NCI-H2227 treated with DMSO at 0.1 percent for 48 hours (cell line): ENCODE results near the gene PCED1A.
"Not testable (repeated sequence)": the region's sequence is repeated elsewhere in the genome, so short reads cannot be mapped to it uniquely, and the experiment has no call there.

Source experiments
- DNase-seq: peaks from one replicate; lab custom pipeline; 2025; lab: John Stamatoyannopoulos, UW

PCED1A gene

DNA sequence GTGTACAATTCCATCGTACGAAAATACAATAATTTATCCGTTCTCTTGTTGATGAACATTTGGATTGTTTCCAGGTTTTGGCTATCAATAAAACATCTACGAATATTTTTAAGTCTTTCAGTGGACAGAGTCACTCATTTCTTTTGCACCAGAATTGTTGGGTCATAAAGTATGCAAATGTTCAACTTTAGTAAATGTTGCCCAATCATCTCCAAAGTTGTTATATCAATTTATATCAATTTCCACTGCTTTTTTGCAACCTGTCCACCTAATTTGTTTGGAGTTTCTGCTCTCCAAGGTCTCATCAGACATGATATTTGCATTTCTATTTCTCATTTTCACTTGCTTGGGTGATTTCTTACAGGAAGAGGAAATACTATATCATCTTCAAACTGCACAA, 13.8 kb downstream of the PCED1A start:
- DNase-seq = no peak

GRCh38 chr20:2825761-2826160, 14.7 kb downstream of the PCED1A start:
- no peak for DNase-seq

DNA sequence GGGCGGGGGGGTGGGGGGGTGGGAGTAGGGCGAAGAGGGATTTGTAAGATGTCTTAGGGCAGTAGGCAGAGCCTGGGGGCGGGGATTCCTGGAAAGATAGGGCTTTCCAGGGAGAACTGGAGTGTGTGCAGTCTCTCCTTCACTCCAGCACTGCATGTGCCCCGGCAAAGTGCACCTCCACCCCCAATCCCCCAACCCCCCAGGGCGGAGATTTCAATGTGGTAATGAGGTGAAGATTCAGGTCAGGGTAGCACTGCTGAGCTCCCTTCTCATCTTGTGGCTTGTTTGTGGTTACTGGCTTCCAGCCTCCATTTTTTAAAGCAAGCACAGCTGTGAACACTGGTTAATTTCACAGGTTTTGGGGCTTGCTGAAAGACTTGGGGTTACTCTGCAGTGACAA, 18.4 kb downstream of the PCED1A start:
- DNase-seq = no peak

- no peak for DNase-seq
Observed at GRCh38 chr20:2820896-2821869, 19.3 kb downstream of the PCED1A start.

- no peak for DNase-seq
Observed at GRCh38 chr20:2820084-2820895, 20.2 kb downstream of the PCED1A start.

- no peak for DNase-seq
Observed at GRCh38 chr20:2817891-2818595, 22.4 kb downstream of the PCED1A start.

DNA sequence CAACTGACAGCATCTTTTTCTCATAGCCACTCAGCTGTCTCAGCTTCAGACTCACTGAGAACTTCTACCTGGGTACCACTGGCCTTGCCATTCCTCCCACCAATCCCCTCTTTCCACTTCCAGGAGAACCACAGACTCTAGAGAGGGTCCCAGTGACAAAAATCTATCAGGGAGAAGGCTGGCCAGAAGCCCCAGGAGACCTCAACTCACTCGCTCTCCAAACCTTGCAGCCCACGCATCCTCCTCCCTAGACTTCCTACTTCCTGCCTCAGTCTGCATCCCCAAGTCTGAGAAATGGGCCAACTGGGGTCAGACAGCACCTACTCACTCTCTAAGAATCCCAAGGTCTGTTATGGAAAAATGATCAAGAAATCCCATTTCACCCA, 23.1 kb downstream of the PCED1A start:
- DNase-seq = no peak

GRCh38 chr20:2816583-2817340, 23.7 kb downstream of the PCED1A start:
- DNase-seq = no peak

DNA sequence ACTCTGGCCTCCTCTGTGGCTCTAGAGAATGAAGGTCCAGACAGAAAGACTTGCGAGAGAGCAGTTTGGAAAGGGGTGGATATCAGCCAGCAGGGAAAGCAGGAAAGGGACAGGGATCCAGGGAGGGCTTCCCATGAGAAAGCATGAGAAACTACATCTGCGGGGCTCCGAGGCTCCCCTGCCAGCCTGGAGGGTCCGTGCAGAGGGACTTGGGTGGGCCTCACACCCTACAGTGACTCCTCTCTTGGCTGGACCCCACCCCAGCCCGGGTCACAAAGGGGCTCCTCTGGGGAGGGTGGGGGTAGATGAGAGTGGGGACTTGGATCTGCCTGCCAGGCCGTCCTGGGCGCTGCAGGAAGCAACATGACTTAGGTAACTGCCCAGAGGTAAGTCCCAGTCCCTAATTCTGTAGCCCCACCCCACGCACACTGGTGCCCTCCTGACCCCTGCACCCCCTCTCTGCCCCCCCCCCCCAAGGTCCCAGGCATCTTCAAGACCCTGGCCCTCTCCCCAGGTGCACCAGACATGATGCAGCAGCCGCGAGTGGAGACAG, 24.3 kb downstream of the PCED1A start, which contains the start of gene TMEM239:
TSS of gene TMEM239 (plus strand) at position 335 of the 553 bp plus-strand sequence. CDS start at position 526, 191 bp downstream.
- no peak for DNase-seq

DNA sequence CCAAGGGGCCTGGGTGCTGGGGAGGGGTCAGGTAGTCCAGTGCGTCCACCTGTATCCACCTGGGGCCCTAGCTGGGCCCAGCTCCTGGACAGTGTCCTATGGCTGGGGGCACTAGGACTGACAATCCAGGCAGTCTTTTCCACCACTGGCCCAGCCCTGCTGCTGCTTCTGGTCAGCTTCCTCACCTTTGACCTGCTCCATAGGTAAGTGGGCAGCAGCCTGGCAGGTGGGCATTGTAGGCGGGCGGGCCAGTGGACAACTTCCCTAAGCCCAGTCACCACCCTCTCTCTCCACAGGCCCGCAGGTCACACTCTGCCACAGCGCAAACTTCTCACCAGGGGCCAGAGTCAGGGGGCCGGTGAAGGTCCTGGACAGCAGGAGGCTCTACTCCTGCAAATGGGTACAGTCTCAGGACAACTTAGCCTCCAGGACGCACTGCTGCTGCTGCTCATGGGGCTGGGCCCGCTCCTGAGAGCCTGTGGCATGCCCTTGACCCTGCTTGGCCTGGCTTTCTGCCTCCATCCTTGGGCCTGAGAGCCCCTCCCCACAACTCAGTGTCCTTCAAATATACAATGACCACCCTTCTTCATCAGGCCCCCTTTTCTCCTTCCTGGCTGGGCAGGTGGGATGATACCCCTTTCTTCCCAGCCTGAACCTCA, 25.1 kb downstream of the PCED1A start:
- DNase-seq = no peak

DNA sequence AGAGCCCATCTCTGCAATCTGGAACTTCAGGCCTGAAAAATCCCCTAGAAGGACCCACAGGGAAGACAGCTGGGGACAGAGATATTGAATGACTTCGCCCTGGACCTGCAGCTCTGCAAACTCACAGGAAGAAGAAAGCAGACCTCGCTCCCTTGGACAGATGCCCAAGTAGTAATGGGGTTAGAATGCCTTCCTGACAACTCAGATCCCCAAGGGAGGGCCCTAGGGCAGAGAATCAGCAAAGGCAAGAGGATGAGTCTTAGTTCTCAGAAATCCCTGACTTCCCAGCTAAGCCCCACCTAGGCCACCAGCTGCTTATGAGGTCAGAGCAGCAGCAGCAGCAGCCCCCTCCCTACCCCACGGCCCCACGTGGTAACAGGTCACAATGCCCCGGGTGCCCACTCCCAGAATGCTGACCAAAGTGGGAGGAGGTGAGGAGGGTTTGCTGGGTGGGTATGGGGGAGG, 25.8 kb downstream of the PCED1A start, which contains the start of gene C20orf141:
TSS of gene C20orf141 (plus strand) at position 401 of the 465 bp plus-strand sequence. CDS start 198 bp downstream, outside the sequence.
- no peak for DNase-seq

DNA sequence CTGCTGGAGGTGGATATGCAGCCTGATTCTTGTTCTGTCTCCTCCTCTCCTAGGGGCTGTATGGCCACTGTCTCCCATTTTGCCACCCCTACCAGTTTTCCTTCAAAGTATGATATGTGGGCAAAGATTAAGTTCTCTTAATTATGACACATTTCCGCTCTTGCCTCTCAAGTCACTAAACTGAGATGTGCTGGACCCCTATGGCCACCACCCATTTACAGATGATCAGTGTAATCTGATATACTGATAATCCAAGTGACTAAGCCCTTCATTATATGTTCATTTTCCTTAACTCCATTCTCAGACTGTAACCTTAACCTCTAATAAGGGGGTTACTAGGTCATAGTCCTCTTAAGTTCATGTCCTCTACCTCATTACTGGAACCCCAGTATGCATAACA, 26.4 kb downstream of the PCED1A start:
- no peak for DNase-seq

- no peak for DNase-seq
Observed at GRCh38 chr20:2812189-2812588, 28.3 kb downstream of the PCED1A start.

- DNase-seq = no peak
Observed at GRCh38 chr20:2809690-2810089, 30.8 kb downstream of the PCED1A start.

DNA sequence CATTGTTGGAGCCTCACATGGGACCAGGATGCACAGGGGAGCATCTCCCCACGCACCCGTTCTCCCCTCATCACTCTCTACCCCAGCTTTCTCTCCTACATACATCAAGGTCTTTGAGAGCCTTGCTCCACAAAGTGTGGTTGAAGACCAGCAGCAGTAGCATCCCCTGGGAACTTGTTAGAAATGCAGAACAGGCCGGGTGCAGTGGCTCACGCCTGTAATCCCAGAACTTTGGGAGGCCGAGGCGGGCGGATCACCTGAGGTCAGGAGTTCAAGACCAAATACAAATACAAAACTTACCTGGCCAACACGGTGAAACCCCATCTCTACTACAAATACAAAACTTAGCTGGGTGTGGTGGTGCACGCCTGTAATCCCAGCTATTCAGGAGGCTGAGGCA, 32.5 kb downstream of the PCED1A start:
- DNase-seq = not testable (repeated sequence)

DNA sequence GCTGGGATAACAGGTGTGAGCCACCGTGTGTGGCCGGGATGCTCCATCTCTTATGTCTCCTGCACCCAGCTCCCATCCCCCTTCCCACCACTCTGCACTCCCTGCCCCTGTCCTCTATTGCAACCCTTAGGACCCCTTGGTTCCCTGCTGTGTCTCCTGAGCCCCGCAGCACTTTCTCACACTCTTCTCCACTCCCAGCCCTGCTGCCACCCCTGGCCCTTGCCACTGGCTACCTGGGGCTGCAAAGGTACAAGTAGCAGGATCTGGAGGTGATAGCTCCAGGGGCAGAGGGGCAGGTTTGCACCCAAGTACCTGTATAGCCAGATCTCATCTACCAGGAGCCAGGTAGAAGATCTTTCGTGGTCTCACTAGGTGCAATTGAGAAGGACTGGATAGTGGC, 33.4 kb downstream of the PCED1A start:
- no peak for DNase-seq

DNA sequence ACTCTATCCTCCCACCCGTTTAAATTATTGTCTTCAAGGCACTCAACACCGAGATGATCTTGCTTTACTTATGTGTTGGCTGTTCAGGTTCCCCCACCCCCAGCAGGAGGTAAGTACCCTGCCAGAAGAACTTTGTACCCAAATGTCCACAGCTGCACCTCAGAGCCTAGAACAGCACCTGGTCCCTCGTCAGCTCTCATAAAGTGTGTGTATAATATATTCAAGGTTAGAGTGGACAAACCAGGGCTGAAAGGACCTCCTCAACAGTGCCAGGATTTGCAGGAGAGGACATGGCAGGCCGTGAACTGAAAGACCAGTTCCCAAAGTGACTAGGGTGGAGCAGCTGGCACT, 34.1 kb downstream of the PCED1A start:
- DNase-seq = no peak

DNA sequence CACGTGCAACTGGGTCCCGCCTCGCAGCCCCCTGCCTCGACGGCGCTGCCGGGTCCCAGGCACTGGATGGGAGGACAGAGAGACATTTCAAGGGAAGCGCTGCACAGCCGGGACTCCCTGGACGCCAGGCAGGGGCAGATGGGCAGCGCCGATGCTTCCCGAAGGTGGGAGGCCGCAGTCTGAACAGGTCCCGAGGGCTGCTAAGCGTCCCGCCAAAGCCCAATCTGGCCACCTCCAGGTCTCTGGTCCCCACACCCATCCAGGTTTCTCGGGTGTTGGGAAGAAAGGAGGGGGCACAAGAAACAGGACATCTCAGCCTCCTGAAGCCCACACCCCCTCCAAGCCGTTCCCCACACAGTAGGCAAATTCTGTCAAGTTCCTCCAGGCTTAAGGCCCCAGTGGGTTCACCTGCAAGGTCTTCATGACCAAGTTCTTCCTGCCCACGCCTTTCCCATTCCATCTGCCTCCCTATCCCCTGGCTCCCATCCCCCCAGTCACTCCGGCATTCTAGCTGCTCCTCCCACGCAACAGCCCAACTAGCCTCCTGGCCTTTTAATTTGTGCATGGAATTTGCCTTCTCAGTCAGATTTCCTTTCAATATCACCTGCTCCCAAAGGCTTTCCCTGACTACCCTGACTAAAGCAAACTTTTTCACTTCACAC, 34.6 kb downstream of the PCED1A start:
- DNase-seq = no peak

DNA sequence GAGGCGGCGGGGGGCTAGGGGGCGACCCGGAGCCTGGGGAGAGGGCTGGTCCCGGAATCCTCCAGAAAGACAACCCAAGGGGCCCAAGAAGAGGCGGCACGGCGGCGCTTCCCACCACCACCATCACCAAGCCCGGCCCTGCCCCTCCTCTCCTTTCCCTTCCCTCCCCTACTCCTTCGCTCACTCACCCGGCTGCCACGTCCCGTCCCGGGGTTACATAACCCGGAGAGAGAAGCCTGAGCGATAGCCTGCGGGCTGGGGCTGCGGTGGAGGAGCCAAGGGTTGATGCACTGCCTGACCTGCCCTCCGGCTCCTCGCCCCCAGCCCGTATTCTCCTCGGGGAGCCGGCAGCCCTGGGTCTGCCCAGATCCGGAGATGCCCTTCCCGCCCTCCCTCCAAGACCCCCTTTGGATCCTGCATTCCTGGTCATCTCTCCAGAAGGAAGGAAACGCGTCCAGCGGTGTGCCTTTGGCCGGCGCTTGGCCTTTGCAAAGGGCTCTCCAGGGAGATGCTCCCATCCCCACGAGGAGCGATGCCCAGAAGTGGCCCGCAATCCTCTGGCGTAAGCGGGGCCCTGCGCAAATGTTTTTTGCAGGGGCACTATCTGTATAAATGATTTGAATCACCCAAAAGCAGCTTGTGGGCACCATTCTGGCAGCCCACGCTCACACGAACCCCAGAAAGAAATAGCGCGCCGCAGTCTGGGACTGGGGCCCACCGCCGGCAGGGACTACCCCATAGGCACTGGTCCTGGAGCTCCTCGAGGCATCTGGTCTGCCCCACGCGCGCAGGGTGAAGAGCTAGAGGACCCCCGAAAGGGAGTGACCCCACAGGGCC, 35.4 kb downstream of the PCED1A start:
- no peak for DNase-seq
